GM12874 (cell line): ENCODE data around the gene QPRT.

Experiments
- CTCF ChIP-seq: IDR thresholded peaks from 2 replicates; pipeline ENCODE4 v1.5.1; 2011; ENCODE audit warnings: low read depth, mild to moderate bottlenecking, control low read depth, low read length, moderate library complexity; ENCODE audit not compliant: insufficient read depth

QPRT gene

GRCh38 chr16:29667755-29668154 is 11.2 kb upstream of the QPRT start:
- TF ChIP-seq CTCF = no peak

GRCh38 chr16:29668267-29668666 is 10.7 kb upstream of the QPRT start:
- TF ChIP-seq CTCF = no peak

- TF ChIP-seq CTCF = no peak
Observed at GRCh38 chr16:29673501-29673900, 5.5 kb upstream of the QPRT start.

- TF ChIP-seq CTCF = no peak
Observed at GRCh38 chr16:29674188-29674587, 4.8 kb upstream of the QPRT start.

GRCh38 chr16:29675811-29676643 is 3.0 kb upstream of the QPRT start:
- TF ChIP-seq CTCF = no peak

GRCh38 chr16:29676989-29677785 is 1.8 kb upstream of the QPRT start:
- no peak for TF ChIP-seq CTCF

- no peak for TF ChIP-seq CTCF
Observed at GRCh38 chr16:29680180-29680598, 1.2 kb downstream of the QPRT start.
